ENCODE data around the gene LSAMP. TPM values are rescaled to one million over a fixed set of nuclear protein-coding genes. Genes with fewer than 3 reads are reported as not detected.

LSAMP gene
- total RNA-seq, 1 experiment from 2014 or later, result not detected

GRCh38 chr3:116087426-116087825 lies 357.9 kb downstream of the LSAMP start:
- Mint-ChIP-seq H3K9me3 (ENCODE audit: unreplicated experiment) (no peaks in the 10 kb centered on the region), H3K36me3 (ENCODE audit: insufficient read depth, unreplicated experiment) (no peaks in the 10 kb centered on the region), H3K4me1 (ENCODE audit: low read depth, unreplicated experiment) (no peaks in the 10 kb centered on the region), H3K4me3 (ENCODE audit: unreplicated experiment) (no peak overlapping the region), H3K27me3 (ENCODE audit: insufficient read depth, unreplicated experiment) (no peaks in the 10 kb centered on the region), H3K27ac (ENCODE audit: unreplicated experiment) (no peak overlapping the region)
- intact Hi-C loops (cut with micrococcal nuclease; ENCODE audit: unreplicated experiment), result no loop called here
- no peaks in the 10 kb centered on the region for H3K27me3 ChIP-seq (replicated peaks; ENCODE audit: control insufficient read depth, insufficient read depth, low read length)
- H3K4me3 ChIP-seq (ENCODE audit: low read depth, low read length), result no peak overlapping the region
- no peaks in the 10 kb centered on the region for H3K9me3 ChIP-seq
- POLR2A ChIA-PET, result no interaction called here
- no peak for DNase-seq
- CTCF ChIA-PET, result no interaction called here
- no peak for TF ChIP-seq CTCF (IDR thresholded peaks at IDR 0.05; ENCODE audit: insufficient read depth in 1 of 2, low read depth in 1 of 2, low read length in 1 of 2, severe bottlenecking in 1 of 2, unreplicated experiment in 1 of 2)
- no peaks in the 10 kb centered on the region for H3K4me1 ChIP-seq
- no TSS peak for BruUV-seq (replicated peaks)
- H3K36me3 ChIP-seq (ENCODE audit: control insufficient read depth, insufficient read depth, low read length), result no peaks in the 10 kb centered on the region

DNA sequence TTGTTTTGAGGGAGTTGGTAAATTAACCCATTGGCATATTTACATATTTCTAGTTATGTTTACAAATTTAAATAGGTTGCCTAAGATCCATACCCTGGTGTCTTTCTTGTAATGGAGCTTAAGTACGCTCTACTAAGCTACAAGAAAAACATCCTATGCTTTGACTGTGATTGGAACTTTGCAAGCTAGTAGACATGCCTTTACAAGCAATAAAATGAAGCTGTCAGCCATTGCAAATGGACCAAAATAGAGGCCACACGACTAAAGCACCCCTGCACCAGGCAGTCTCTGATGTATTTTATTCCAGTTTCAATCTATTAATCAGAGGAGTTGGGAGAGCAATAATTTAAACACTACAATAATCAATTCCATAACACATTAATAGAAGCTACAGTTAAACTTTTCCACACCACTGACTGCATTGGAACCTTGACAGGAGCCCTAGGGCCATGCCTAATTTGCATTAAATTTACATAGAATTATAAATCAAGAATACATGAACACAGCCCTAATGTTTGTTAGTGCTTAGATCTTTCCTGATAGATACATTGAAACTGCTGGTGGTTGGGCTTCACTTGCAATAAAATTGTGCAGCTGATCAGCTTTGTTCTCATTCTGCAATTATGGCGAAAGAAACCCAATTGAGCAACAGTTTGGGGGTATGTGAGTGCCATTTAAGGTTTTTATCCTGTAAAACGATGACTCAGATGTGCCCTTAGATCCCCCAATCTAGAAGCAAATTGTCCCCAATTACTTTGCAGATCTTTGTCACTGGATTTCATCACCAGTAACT lies 360.1 kb downstream of the LSAMP start:
- H3K4me3 ChIP-seq (ENCODE audit: low read depth, low read length), result no peak overlapping the region
- no peaks in the 10 kb centered on the region for H3K27me3 ChIP-seq (replicated peaks; ENCODE audit: control insufficient read depth, insufficient read depth, low read length)
- no peak overlapping the region for H3K27ac Mint-ChIP-seq (ENCODE audit: unreplicated experiment)
- BruUV-seq (replicated peaks), result no TSS peak
- TF ChIP-seq CTCF (IDR thresholded peaks at IDR 0.05; ENCODE audit: insufficient read depth in 1 of 2, low read depth in 1 of 2, low read length in 1 of 2, severe bottlenecking in 1 of 2, unreplicated experiment in 1 of 2), result no peak
- no peaks in the 10 kb centered on the region for H3K36me3 Mint-ChIP-seq (ENCODE audit: insufficient read depth, unreplicated experiment)
- POLR2A ChIA-PET, result no interaction called here
- intact Hi-C loops (cut with micrococcal nuclease; ENCODE audit: unreplicated experiment), result no loop called here
- no peak for DNase-seq
- H3K27me3 Mint-ChIP-seq (ENCODE audit: insufficient read depth, unreplicated experiment), result no peaks in the 10 kb centered on the region
- H3K4me3 Mint-ChIP-seq (ENCODE audit: unreplicated experiment), result no peak overlapping the region
- H3K9me3 ChIP-seq, result no peaks in the 10 kb centered on the region
- no peaks in the 10 kb centered on the region for H3K9me3 Mint-ChIP-seq (ENCODE audit: unreplicated experiment)
- no peaks in the 10 kb centered on the region for H3K36me3 ChIP-seq (ENCODE audit: control insufficient read depth, insufficient read depth, low read length)
- no peaks in the 10 kb centered on the region for H3K4me1 ChIP-seq
- no peaks in the 10 kb centered on the region for H3K4me1 Mint-ChIP-seq (ENCODE audit: low read depth, unreplicated experiment)
- CTCF ChIA-PET, result no interaction called here

GRCh38 chr3:116083683-116084082 lies 361.6 kb downstream of the LSAMP start:
- no peak overlapping the region for H3K4me3 Mint-ChIP-seq (ENCODE audit: unreplicated experiment)
- intact Hi-C loops (cut with micrococcal nuclease; ENCODE audit: unreplicated experiment), result no loop called here
- POLR2A ChIA-PET, result no interaction called here

More at GRCh38 chr3:116083683-116084082, 361.6 kb downstream of the LSAMP start:
- no peak for DNase-seq
- H3K27me3 ChIP-seq (replicated peaks; ENCODE audit: control insufficient read depth, insufficient read depth, low read length), result no peaks in the 10 kb centered on the region
- Mint-ChIP-seq H3K27me3 (ENCODE audit: insufficient read depth, unreplicated experiment) (no peaks in the 10 kb centered on the region), H3K36me3 (ENCODE audit: insufficient read depth, unreplicated experiment) (no peaks in the 10 kb centered on the region), H3K9me3 (ENCODE audit: unreplicated experiment) (no peaks in the 10 kb centered on the region), H3K4me1 (ENCODE audit: low read depth, unreplicated experiment) (no peaks in the 10 kb centered on the region), H3K27ac (ENCODE audit: unreplicated experiment) (no peak overlapping the region)
- BruUV-seq (replicated peaks), result no TSS peak
- H3K4me3 ChIP-seq (ENCODE audit: low read depth, low read length), result no peak overlapping the region
- no peak for TF ChIP-seq CTCF (IDR thresholded peaks at IDR 0.05; ENCODE audit: insufficient read depth in 1 of 2, low read depth in 1 of 2, low read length in 1 of 2, severe bottlenecking in 1 of 2, unreplicated experiment in 1 of 2)
- H3K4me1 ChIP-seq, result no peaks in the 10 kb centered on the region
- no peaks in the 10 kb centered on the region for H3K36me3 ChIP-seq (ENCODE audit: control insufficient read depth, insufficient read depth, low read length)
- H3K9me3 ChIP-seq, result no peaks in the 10 kb centered on the region
- CTCF ChIA-PET, result no interaction called here

Data from Caco-2 (cell line).